Measurements from ENCODE around the gene PPIF. TPM values are rescaled to one million over a fixed set of nuclear protein-coding genes. Genes with fewer than 3 reads are reported as not detected.
A peak's percentile ranks its signal among the peaks of the same experiment; 100 is the strongest.

PPIF gene
- total and polyA plus RNA-seq, 4 donors: 22.2 to 84.3 (median 60.0) TPM

GRCh38 chr10:79377557-79378382 lies 30.5 kb downstream of the PPIF start:
- no peaks in the 10 kb centered on the region for H3K27me3 ChIP-seq (ENCODE audit: control insufficient read depth in 4 of 4, insufficient read depth in 4 of 4, low read length in 3 of 4)
- WGBS: 91% methylated on average over 36 of the region's 36 CpGs
- H3K27ac ChIP-seq (ENCODE audit: low read depth in 1 of 2, low read length in 2 of 2): no peak overlapping the region
- H3K9ac ChIP-seq (ENCODE audit: low read depth in 1 of 2, low read length in 2 of 2): no peak overlapping the region
- H3K4me1 ChIP-seq (ENCODE audit: control insufficient read depth in 4 of 4, insufficient read depth in 4 of 4, low read length in 3 of 4): peaks cover 15 to 47% (median 25%) of the 10 kb centered on the region in 4 donors
- no peak overlapping the region for H3K4me3 ChIP-seq (ENCODE audit: low read depth in 1 of 3, low read length in 3 of 3)
- DNase-seq (ENCODE audit: low spot score): peak; percentile 19
- no peaks in the 10 kb centered on the region for H3K9me3 ChIP-seq (ENCODE audit: control insufficient read depth in 4 of 4, low read length in 3 of 4)
- no peak for TF ChIP-seq HNF4G (IDR thresholded peaks at IDR 0.05)
- TF ChIP-seq CTCF (IDR thresholded peaks at IDR 0.05; ENCODE audit: low read depth, low read length, missing input control): no peak
- H3K36me3 ChIP-seq (ENCODE audit: control insufficient read depth in 4 of 4, insufficient read depth in 3 of 4, low read depth in 1 of 4, low read length in 3 of 4): no peaks in the 10 kb centered on the region

- 92% methylated on average over 7 of the region's 7 CpGs for WGBS
- TF ChIP-seq JUND (IDR thresholded peaks at IDR 0.05) (no peak), MAX (IDR thresholded peaks at IDR 0.05) (no peak), ZBTB33 (IDR thresholded peaks at IDR 0.05) (no peak), GABPA (IDR thresholded peaks at IDR 0.05 in 1 of 2, conservative IDR thresholded peaks at IDR 0.05 in 1 of 2) (no peak), EGR1 (IDR thresholded peaks at IDR 0.05; ENCODE audit: low read depth in 2 of 2) (no peak), REST (IDR thresholded peaks at IDR 0.05) (no peak), NR2F2 (IDR thresholded peaks at IDR 0.05) (no peak), RXRA (IDR thresholded peaks at IDR 0.05) (no peak), HNF4G (IDR thresholded peaks at IDR 0.05) (no peak), HNF4A (conservative IDR thresholded peaks at IDR 0.05) (no peak), FOXA2 (IDR thresholded peaks at IDR 0.05) (no peak), RAD21 (IDR thresholded peaks at IDR 0.05) (no peak), SP1 (IDR thresholded peaks at IDR 0.05) (no peak), TAF1 (conservative IDR thresholded peaks at IDR 0.05) (no peak)
- Histone ChIP-seq H3K4me1 (ENCODE audit: control insufficient read depth in 4 of 4, insufficient read depth in 4 of 4, low read length in 3 of 4) (peaks cover 15 to 52% (median 27%) of the 10 kb centered on the region in 4 donors), H3K9me3 (ENCODE audit: control insufficient read depth in 4 of 4, low read length in 3 of 4) (no peaks in the 10 kb centered on the region), H3K36me3 (ENCODE audit: control insufficient read depth in 4 of 4, insufficient read depth in 3 of 4, low read depth in 1 of 4, low read length in 3 of 4) (no peaks in the 10 kb centered on the region), H3K27ac (ENCODE audit: low read depth in 1 of 2, low read length in 2 of 2) (peak overlapping the region; percentile 96 to 99), H3K27me3 (ENCODE audit: control insufficient read depth in 4 of 4, insufficient read depth in 4 of 4, low read length in 3 of 4) (no peaks in the 10 kb centered on the region), H3K4me3 (ENCODE audit: low read depth in 1 of 3, low read length in 3 of 3) (no peak overlapping the region), H3K9ac (ENCODE audit: low read depth in 1 of 2, low read length in 2 of 2) (no peak overlapping the region)
- DNase-seq (ENCODE audit: low spot score): peak; percentile 12
Observed at GRCh38 chr10:79378383-79378646, 31.0 kb downstream of the PPIF start.
